ENCODE results near the gene ALAS1. TPM values are rescaled to one million over a fixed set of nuclear protein-coding genes. Genes with fewer than 3 reads are reported as not detected.

The ALAS1 gene
- total RNA-seq, 2 experiments from 2014 or later = 34.4 to 43.6 TPM

DNA sequence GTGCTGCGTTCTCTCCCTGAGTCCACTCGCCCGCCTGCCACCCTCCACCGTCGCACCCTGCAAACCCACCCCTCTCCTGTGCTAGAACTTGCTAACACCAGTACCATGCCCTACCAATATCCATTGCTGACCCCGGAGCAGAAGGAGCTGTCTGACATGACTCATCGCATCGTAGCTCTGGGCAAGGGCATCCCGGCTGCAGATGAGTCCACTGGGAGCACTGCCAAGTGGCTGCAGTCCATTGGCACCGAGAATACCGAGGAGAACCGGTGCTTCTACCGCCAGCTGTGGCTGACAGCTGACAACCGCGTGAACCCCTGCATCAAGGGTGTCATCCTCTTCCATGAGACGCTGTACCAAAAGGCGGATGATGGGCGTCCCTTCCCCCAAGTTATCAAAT, 4.9 kb upstream of the ALAS1 start:
- CTCF ChIA-PET (ENCODE audit: unreplicated experiment) = no interaction called here
- H3K36me3 ChIP-seq (ENCODE audit: insufficient read depth, low read length) = no peaks in the 10 kb centered on the region
- no peaks in the 10 kb centered on the region for H3K9me2 ChIP-seq (ENCODE audit: insufficient read depth, low read length)
- intact Hi-C loops (cut with micrococcal nuclease; ENCODE audit: unreplicated experiment) = no loop called here
- POLR2A ChIA-PET = interaction anchor here (0.6 kb wide), 1 partner anchor 168 kb away, joined by 3 read pairs; no protein-coding TSS in a partner anchor
- no peaks in the 10 kb centered on the region for H3K9me3 ChIP-seq (ENCODE audit: low read length)
- no peak overlapping the region for H2AFZ ChIP-seq (ENCODE audit: low read length)
- H3K79me2 ChIP-seq (ENCODE audit: insufficient read depth, low read depth, low read length) = no peaks in the 10 kb centered on the region
- H3K27ac ChIP-seq (ENCODE audit: low read depth, low read length, poor library complexity, severe bottlenecking) = no peak overlapping the region
- BruUV-seq (replicated peaks) = no TSS peak
- DNase-seq (ENCODE audit: low spot score) = no peak
- H3K4me2 ChIP-seq (ENCODE audit: low read length) = no peak overlapping the region
- no peak overlapping the region for H3K4me3 ChIP-seq (ENCODE audit: low read depth, low read length, poor library complexity, severe bottlenecking)
- TF ChIP-seq, protein P1, sequence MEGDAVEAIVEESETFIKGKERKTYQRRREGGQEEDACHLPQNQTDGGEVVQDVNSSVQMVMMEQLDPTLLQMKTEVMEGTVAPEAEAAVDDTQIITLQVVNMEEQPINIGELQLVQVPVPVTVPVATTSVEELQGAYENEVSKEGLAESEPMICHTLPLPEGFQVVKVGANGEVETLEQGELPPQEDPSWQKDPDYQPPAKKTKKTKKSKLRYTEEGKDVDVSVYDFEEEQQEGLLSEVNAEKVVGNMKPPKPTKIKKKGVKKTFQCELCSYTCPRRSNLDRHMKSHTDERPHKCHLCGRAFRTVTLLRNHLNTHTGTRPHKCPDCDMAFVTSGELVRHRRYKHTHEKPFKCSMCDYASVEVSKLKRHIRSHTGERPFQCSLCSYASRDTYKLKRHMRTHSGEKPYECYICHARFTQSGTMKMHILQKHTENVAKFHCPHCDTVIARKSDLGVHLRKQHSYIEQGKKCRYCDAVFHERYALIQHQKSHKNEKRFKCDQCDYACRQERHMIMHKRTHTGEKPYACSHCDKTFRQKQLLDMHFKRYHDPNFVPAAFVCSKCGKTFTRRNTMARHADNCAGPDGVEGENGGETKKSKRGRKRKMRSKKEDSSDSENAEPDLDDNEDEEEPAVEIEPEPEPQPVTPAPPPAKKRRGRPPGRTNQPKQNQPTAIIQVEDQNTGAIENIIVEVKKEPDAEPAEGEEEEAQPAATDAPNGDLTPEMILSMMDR (conservative IDR thresholded peaks at IDR 0.05; ENCODE audit: low read length) = no peak
- no peak for TF ChIP-seq EZH2phosphoT487 (IDR thresholded peaks at IDR 0.05; ENCODE audit: borderline replicate concordance, low read depth, low read length)
- H4K20me1 ChIP-seq (ENCODE audit: insufficient read depth, low read length) = no peaks in the 10 kb centered on the region
- H3K4me1 ChIP-seq (ENCODE audit: insufficient read depth, low read length, poor library complexity, severe bottlenecking) = peaks cover 10% of the 10 kb centered on the region

DNA sequence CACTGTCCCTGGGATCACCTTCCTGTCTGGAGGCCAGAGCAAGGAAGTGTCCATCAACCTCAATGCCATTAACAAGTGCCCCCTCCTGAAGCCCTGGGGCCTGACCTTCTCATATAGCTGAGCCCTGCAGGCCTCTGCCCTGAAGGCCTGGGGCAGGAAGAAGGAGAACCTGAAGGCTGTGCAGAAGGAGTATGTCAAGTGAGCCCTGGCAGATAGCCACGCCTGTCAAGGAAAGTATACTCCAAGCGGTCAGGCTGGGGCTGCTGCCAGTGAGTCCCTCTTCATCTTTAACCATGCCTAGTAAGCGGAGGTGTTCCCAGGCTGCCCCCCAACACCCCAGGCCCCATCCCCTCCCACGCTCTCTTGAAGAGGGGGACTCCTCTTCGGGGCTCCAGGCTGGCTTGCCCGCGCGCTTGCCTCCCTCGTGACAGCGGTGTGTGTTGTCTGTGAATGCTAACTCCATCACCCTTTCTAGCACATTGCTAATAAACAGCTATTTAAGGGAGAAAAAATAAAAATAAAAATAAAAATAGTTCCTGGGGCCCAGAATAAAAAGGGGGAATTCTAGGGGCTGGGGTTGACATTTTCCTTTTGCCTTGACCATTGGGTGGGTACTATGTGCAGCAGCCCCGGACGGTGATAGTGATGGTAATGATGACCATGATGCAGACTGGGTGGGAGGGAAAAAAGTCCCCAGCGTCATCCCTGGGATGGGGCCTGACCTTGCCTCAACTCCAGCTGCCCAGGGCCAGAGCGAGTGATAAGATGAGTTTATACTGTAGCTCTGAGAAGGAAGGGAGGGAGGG, 3.3 kb upstream of the ALAS1 start:
- Histone ChIP-seq H3K36me3 (ENCODE audit: insufficient read depth, low read length) (peaks cover 6% of the 10 kb centered on the region; the same call in 1 of the 2 replicates), H3K9me3 (ENCODE audit: low read length) (no peaks in the 10 kb centered on the region), H3K27ac (ENCODE audit: low read depth, low read length, poor library complexity, severe bottlenecking) (no peak overlapping the region), H2AFZ (ENCODE audit: low read length) (no peak overlapping the region), H3K4me1 (ENCODE audit: insufficient read depth, low read length, poor library complexity, severe bottlenecking) (peaks cover 17% of the 10 kb centered on the region), H3K4me2 (ENCODE audit: low read length) (no peak overlapping the region), H3K4me3 (ENCODE audit: low read depth, low read length, poor library complexity, severe bottlenecking) (no peak overlapping the region), H3K9me2 (ENCODE audit: insufficient read depth, low read length) (no peaks in the 10 kb centered on the region), H4K20me1 (ENCODE audit: insufficient read depth, low read length) (no peaks in the 10 kb centered on the region), H3K79me2 (ENCODE audit: insufficient read depth, low read depth, low read length) (peaks cover 15% of the 10 kb centered on the region; the same call in 1 of the 2 replicates)
- TF ChIP-seq, protein P1 (conservative IDR thresholded peaks at IDR 0.05; ENCODE audit: low read length) = no peak
- no peak for TF ChIP-seq EZH2phosphoT487 (IDR thresholded peaks at IDR 0.05; ENCODE audit: borderline replicate concordance, low read depth, low read length)
- intact Hi-C loops (cut with micrococcal nuclease; ENCODE audit: unreplicated experiment) = no loop called here
- ChIA-PET CTCF (ENCODE audit: unreplicated experiment) (no interaction called here), POLR2A (no interaction called here)
- no peak for DNase-seq (ENCODE audit: low spot score)
- no TSS peak for BruUV-seq (replicated peaks)

DNA sequence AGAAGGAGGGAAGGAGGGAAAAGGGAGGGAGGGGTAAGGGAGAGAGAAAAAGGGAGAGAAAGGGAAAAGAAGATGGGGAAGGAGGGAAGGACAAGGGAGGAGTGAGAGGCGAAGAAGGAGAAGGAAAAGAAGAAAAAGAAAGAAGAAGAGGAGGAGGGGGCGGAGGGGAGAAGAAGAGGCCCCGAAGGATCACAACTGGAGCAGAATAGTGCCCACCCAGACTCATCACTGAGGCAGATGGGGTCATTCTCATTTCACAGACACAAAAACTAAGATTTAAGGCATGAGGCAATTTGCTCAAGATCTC, 2.7 kb upstream of the ALAS1 start:
- intact Hi-C loops (cut with micrococcal nuclease; ENCODE audit: unreplicated experiment) = no loop called here
- peaks cover 17% of the 10 kb centered on the region for H3K4me1 ChIP-seq (ENCODE audit: insufficient read depth, low read length, poor library complexity, severe bottlenecking)
- H3K4me2 ChIP-seq (ENCODE audit: low read length) = no peak overlapping the region
- DNase-seq (ENCODE audit: low spot score) = no peak
- ChIA-PET CTCF (ENCODE audit: unreplicated experiment) (no interaction called here), POLR2A (no interaction called here)
- H3K36me3 ChIP-seq (ENCODE audit: insufficient read depth, low read length) = peaks cover 10% of the 10 kb centered on the region
- H3K79me2 ChIP-seq (ENCODE audit: insufficient read depth, low read depth, low read length) = peaks cover 15% of the 10 kb centered on the region; the same call in 1 of the 2 replicates
- H3K4me3 ChIP-seq (ENCODE audit: low read depth, low read length, poor library complexity, severe bottlenecking) = no peak overlapping the region
- BruUV-seq (replicated peaks) = no TSS peak
- no peaks in the 10 kb centered on the region for H4K20me1 ChIP-seq (ENCODE audit: insufficient read depth, low read length)
- no peak overlapping the region for H2AFZ ChIP-seq (ENCODE audit: low read length)
- H3K9me2 ChIP-seq (ENCODE audit: insufficient read depth, low read length) = no peaks in the 10 kb centered on the region
- H3K27ac ChIP-seq (ENCODE audit: low read depth, low read length, poor library complexity, severe bottlenecking) = no peak overlapping the region
- TF ChIP-seq, protein P1 (conservative IDR thresholded peaks at IDR 0.05; ENCODE audit: low read length) = no peak
- no peak for TF ChIP-seq EZH2phosphoT487 (IDR thresholded peaks at IDR 0.05; ENCODE audit: borderline replicate concordance, low read depth, low read length)
- no peaks in the 10 kb centered on the region for H3K9me3 ChIP-seq (ENCODE audit: low read length)

Measured in OCI-LY7 (cell line).